GM20431 (cell line): ENCODE results near the gene MPDZ.
"Not testable (repeated sequence)": the region's sequence is repeated elsewhere in the genome, so short reads cannot be mapped to it uniquely, and the experiment has no call there.

Source experiments
- in situ Hi-C: fragments of 300-500 bp; cut with MseI, MboI; formaldehyde crosslinking; loops from one replicate; pipeline ENCODE4 v1.15.0; 2020; ENCODE audit warnings: low sequenced_read_pairs; ENCODE audit not compliant: unreplicated experiment

Gene MPDZ

GRCh38 chr9:13269589-13270452 is 9.7 kb downstream of the MPDZ start:
- in situ Hi-C loops = no loop called here

GRCh38 chr9:13268469-13268868 is 11.0 kb downstream of the MPDZ start:
- in situ Hi-C loops = no loop called here

- in situ Hi-C loops = no loop called here
Observed at GRCh38 chr9:13267743-13268142, 11.7 kb downstream of the MPDZ start.

GRCh38 chr9:13266167-13266566 is 13.3 kb downstream of the MPDZ start:
- in situ Hi-C loops = no loop called here

- in situ Hi-C loops = no loop called here
Observed at GRCh38 chr9:13264788-13265187, 14.7 kb downstream of the MPDZ start.

GRCh38 chr9:13263511-13263910 is 16.0 kb downstream of the MPDZ start:
- in situ Hi-C loops = no loop called here

GRCh38 chr9:13252852-13253251 is 26.6 kb downstream of the MPDZ start:
- in situ Hi-C loops = no loop called here

GRCh38 chr9:13244181-13244580 is 35.3 kb downstream of the MPDZ start:
- in situ Hi-C loops = no loop called here

GRCh38 chr9:13241283-13241682 is 38.2 kb downstream of the MPDZ start:
- in situ Hi-C loops = no loop called here

GRCh38 chr9:13239660-13240059 is 39.8 kb downstream of the MPDZ start:
- in situ Hi-C loops = no loop called here

GRCh38 chr9:13239208-13239607 is 40.3 kb downstream of the MPDZ start:
- in situ Hi-C loops = no loop called here

- in situ Hi-C loops = no loop called here
Observed at GRCh38 chr9:13234932-13235331, 44.6 kb downstream of the MPDZ start.

GRCh38 chr9:13228431-13228830 is 51.1 kb downstream of the MPDZ start:
- in situ Hi-C loops = no loop called here

GRCh38 chr9:13224366-13224765 is 55.1 kb downstream of the MPDZ start:
- in situ Hi-C loops = no loop called here

GRCh38 chr9:13222733-13223132 is 56.8 kb downstream of the MPDZ start:
- in situ Hi-C loops = not testable (repeated sequence)

GRCh38 chr9:13221741-13222140 is 57.8 kb downstream of the MPDZ start:
- in situ Hi-C loops = no loop called here

- in situ Hi-C loops = no loop called here
Observed at GRCh38 chr9:13220837-13221236, 58.7 kb downstream of the MPDZ start.

- in situ Hi-C loops = no loop called here
Observed at GRCh38 chr9:13215791-13216554, 63.5 kb downstream of the MPDZ start.

- in situ Hi-C loops = no loop called here
Observed at GRCh38 chr9:13213998-13214397, 65.5 kb downstream of the MPDZ start.

GRCh38 chr9:13213337-13213736 is 66.2 kb downstream of the MPDZ start:
- in situ Hi-C loops = no loop called here

- in situ Hi-C loops = no loop called here
Observed at GRCh38 chr9:13210306-13210705, 69.2 kb downstream of the MPDZ start.
